Esophagus mucosa (tissue), 1 donor: ENCODE data around the gene GRM5. TPM values are rescaled to one million over a fixed set of nuclear protein-coding genes. Genes with fewer than 3 reads are reported as not detected.
"Not testable (repeated sequence)": the region's sequence is repeated elsewhere in the genome, so short reads cannot be mapped to it uniquely, and the experiment has no call there.

Experiments
- ATAC-seq: fragments of 200-7000 bp; cut with Tn5 transposase; one replicate; pipeline ENCODE4 v1.9.1; 2020
- total RNA-seq: library from RNA; stranded (reverse); gene quantifications from one replicate; pipeline ENCODE4 v1.2.4, GENCODE V29; 2023
- donor health status: DM: yes; HTN: yes; CAD: no.

The GRM5 gene
- total RNA-seq, 1 donor from 2014 or later: not detected

- no peak for ATAC-seq
These were observed 529.0 kb downstream of the GRM5 start for GRCh38 chr11:88536616-88537265.

DNA sequence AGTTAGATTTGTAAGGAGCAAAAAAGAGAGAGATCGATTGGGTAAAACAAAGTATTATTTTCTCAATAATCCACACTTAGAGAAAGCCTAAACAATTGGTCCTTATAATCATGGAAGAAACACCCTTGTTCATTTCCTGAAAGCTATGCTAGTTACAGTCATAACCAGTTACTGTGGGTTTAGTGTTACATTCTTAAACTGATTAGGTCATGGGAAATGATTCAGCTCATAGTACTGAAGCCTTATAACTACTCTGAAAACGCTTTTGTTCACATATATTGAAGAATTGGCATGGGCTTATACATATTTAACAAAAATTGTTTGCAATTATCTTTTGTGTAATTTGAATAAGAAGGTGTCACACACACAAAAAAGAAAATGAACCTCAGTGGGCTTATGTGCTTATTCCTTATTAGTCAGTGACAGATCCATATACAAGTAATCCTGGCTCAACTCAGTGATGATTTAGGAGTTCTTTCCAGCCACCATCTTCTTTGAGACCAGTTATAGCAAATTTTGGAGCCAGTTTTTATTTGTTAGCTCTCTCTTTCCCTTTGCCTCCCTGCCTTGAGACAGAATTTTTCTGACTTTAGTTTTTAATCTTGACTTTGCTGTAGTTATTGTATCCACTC, 529.8 kb downstream of the GRM5 start:
- peak; percentile 97 for ATAC-seq

DNA sequence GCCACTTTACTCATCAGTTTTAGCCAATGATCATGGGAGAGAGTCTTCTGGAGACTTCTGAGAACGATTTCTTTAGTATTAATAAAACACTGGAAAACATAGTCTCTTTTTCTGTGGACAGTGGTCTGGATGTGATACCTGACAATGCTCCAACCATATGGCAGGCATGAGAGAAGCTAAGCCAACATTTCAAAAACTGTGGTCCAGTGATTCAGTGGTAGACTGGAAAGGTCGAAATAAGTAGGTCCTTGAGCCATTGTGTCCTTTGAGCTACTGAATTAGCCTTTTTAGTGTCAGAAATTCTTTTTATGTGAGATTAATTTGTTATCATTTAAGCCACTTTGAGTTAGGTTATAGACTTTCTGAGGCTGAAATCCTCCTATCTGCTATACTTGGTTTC, 530.5 kb downstream of the GRM5 start:
- no peak for ATAC-seq

DNA sequence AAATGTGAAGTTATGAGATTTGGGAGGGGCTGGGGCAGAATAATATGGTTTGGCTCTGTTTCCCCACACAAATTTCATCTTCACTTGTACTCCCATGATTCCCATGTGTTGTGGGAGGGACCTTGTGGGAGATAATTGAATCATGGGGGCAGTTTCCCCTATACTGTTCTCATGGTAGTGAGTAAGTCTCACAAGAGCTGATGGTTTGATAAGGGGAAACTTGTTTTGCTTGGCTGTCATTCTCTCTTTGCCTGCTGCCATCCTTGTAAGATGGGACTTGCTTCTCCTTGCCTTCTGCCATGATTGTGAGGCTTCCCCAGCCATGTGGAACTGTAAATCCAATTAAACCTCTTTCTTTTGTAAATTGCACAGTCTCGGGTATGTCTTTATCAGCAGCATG, 531.1 kb downstream of the GRM5 start:
- ATAC-seq: not testable (repeated sequence)

DNA sequence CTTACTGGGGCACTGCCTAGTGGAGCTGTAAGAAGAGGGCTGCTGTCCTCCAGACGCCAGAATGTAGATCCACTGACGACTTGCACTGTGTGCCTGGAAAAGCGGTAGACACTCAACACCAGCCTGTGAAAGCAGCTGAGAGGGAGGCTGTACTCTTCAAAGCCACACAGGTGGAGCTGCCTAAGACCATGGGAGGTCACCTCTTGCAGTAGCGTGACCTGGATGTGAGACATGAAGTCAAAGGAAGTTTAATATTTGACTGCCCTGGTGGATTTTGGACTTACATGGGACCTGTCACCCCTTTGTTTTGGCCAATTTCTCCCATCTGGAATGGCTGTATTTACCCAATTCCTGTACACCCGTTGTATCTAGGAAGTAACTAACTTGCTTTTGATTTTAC, 531.6 kb downstream of the GRM5 start:
- no peak for ATAC-seq

- ATAC-seq: no peak
These were observed 532.8 kb downstream of the GRM5 start for GRCh38 chr11:88533001-88533400.

- ATAC-seq: no peak
These were observed 534.0 kb downstream of the GRM5 start for GRCh38 chr11:88531831-88532230.

- no peak for ATAC-seq
These were observed 536.4 kb downstream of the GRM5 start for GRCh38 chr11:88529426-88529825.

GRCh38 chr11:88523386-88524071, 542.3 kb downstream of the GRM5 start:
- no peak for ATAC-seq

DNA sequence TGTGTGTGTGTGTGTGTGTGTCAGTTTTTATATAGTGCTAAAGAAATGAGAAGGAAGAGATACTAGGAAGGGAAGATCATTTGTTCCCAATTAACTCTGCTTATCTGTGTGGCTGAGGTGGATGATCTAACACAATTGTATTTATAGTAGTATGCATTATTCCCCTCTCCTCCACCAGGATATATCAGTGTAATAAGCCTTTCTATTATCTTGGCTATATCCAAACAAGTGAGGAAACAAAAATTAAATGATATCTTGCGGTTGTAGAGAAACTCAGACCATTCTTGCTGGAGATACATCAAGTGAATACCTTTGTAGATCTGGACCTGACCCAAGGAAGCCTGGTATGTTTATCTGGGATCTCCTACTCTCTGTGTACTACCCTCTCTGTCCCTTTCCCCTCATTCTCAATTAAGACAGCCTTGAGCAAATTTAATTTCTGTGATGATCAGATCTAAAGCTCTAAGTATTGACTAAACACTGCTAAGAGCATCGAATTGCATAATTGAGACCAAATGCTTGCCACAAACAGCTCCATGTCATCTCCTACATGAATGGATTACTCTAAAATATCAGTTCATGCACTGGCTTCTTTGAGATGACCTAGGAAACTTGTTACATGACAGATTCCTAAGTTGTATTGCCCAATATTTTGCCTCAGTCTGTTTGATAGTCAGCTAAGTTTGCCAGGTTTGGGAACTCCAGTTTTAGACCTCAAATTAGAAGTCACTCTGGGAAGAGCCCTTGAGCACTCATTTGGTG, 543.0 kb downstream of the GRM5 start:
- no peak for ATAC-seq

GRCh38 chr11:88521799-88522201, 544.0 kb downstream of the GRM5 start:
- no peak for ATAC-seq

DNA sequence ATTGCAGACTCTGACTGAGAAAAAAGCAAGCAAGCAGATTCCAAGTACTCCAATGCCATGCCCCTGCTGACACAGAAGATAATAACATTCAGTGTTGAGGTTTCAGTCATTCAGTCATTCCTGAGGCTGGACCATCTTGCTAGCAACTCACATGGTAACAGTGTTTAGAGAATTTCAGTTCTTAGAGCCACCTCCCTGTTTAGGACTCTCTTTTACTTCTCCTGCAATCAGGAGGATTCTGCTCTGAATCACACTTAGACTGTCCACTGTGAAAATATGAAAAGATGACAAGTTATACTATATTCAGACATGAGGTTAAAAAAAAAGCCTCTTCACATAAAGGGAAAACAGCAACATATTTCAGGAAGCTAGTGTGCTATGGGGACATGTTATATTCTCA, 544.4 kb downstream of the GRM5 start:
- ATAC-seq: no peak

DNA sequence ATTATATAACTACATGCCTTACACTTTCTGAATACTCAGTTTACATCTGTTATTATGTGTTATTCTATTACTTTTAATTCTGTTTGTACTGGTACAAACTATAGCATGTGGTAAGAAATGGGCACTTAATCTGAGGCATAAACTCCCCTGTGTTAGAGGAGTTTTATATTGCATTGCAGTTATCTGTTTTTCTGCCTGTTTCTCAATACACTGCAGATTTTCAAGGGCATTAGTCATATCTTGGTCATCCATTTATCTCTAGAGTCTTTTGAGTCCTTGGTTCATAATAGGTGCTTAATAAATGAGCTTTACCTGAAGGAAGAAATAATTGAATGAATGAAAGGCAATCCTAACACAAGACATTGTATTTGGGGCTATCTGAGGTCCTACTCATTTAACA, 545.4 kb downstream of the GRM5 start:
- no peak for ATAC-seq

GRCh38 chr11:88515002-88515401, 550.8 kb downstream of the GRM5 start:
- ATAC-seq: no peak

- ATAC-seq: no peak
These were observed 554.8 kb downstream of the GRM5 start for GRCh38 chr11:88511006-88511405.

- ATAC-seq: peak; percentile 69
These were observed 556.8 kb downstream of the GRM5 start for GRCh38 chr11:88508759-88509581.

DNA sequence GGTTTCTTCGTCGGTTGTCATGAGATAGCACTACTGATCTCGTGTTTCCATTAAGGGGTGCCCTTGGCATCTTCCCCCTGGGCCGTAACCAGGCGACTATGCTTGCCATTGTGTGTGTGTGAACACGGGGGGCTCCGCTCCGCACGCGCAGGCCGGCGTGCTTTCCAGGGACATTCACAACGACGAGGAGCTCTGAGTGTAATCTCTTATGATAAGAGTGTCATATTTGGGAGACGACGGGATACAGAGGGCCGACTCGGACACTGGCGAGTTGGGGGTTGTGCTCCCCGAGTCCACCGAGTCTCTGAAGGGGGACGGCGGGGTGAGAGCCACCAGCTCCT, 557.4 kb downstream of the GRM5 start:
- no peak for ATAC-seq

GRCh38 chr11:88507771-88508417, 557.9 kb downstream of the GRM5 start:
- no peak for ATAC-seq

DNA sequence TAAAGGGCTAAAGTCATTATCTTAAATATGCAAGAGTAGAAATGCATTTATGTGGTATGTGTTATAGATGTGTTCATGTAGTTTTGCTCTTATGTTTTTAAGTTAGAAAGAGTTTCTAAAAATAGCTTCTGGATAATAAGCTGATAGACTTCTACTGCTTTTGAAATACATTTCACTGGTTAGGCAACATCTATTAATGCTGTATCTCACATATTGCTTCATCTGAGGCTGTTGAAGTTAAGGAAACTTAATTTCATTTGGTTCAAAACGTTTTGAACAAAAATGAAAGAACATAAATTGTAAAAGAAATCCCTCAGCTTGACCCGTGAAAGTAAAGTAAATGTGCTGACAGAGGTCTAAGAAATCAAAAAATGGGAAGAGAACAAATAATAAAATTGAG, 564.2 kb downstream of the GRM5 start:
- ATAC-seq: no peak

- no peak for ATAC-seq
These were observed 569.9 kb downstream of the GRM5 start for GRCh38 chr11:88495836-88496235.

GRCh38 chr11:88494848-88495247, 570.9 kb downstream of the GRM5 start:
- no peak for ATAC-seq

- ATAC-seq: no peak
These were observed 574.1 kb downstream of the GRM5 start for GRCh38 chr11:88491674-88492073.
